ENCODE measurements around the gene EDAR. TPM values are rescaled to one million over a fixed set of nuclear protein-coding genes. Genes with fewer than 3 reads are reported as not detected.

EDAR gene
- total RNA-seq, 1 donor from 2014 or later: not detected

- intact Hi-C loops (cut with micrococcal nuclease): no loop called here
These were observed 120.1 kb downstream of the EDAR start for GRCh38 chr2:108868911-108869310.

- intact Hi-C loops (cut with micrococcal nuclease): no loop called here
These were observed 123.0 kb downstream of the EDAR start for GRCh38 chr2:108866041-108866440.

DNA sequence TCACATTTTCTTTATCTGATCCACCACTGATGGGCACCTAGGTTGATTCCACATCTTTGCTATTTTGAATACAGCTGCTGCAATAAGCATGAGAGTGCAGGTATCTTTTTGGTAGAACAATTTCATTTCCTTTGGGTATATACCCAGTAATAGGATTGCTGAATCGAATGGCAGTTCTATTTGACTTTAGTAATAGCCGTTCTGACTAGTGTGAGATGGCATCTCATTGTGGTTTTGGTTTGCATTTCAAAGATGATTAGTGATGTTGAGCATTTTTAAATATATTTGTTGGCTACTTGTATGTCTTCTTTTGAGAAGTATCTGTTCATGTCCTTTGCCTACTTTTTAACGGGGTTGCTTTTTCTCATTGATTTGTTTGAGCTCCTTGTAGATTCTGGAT is 130.1 kb downstream of the EDAR start:
- intact Hi-C loops (cut with micrococcal nuclease): no loop called here

GRCh38 chr2:108855194-108855593 is 133.8 kb downstream of the EDAR start:
- intact Hi-C loops (cut with micrococcal nuclease): no loop called here

DNA sequence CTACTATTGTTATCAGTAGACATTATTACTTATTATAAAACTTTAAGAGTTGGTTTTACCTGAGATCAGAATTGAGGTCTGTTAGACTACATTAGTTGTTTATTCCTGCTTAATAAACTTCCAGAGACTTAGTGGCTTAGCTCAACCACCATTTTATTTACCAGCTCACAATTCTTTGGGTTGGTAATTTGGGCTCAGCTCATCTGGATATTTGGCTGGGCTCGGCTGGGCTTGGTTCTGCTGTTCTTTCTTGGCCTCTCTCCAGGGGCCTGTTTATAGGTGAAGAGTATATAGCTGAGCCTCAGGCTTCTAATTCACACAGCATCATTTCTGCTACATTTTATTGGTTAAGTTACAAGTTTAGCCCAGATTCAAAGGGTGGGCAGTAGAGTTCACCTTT is 134.5 kb downstream of the EDAR start:
- intact Hi-C loops (cut with micrococcal nuclease): no loop called here

GRCh38 chr2:108853421-108853820 is 135.6 kb downstream of the EDAR start:
- intact Hi-C loops (cut with micrococcal nuclease): no loop called here

GRCh38 chr2:108852375-108852774 is 136.6 kb downstream of the EDAR start:
- intact Hi-C loops (cut with micrococcal nuclease): no loop called here

DNA sequence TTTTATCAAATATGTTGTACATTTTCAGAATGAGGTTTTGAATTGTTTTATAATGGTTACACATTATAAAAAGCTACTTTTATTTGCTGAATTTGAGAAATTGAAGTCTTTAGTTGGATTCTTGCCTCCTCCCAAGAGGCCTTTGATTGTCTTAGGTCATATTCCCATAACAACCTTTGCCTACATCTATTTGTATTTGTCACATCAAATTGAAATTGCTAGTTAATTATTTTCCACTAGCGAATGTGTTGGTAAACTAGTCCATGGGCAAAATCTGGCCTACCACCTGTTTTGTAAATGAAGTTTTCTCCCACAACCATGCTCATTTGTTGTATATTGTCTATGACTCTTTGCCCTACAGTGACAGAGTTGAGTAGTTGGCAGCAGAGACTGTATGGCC is 142.0 kb downstream of the EDAR start:
- intact Hi-C loops (cut with micrococcal nuclease): no loop called here

DNA sequence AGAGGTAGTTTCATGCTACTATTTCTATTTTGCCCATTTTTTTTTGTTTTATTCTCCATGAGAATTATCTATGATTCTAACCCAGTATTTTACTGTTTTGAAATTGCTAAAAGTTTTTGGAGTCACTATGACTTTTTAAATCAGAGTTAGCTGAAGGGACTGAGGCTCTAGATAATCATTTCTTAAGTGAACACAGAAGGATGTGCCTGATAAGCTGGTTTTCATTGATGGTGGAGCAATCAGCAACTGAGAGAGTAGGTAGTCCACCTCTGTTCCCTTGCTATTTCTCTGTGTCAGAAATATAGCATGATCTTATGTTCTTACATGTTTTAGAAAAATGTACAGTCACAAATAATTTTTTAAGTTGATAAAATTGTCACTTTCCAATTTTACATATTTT is 143.1 kb downstream of the EDAR start:
- intact Hi-C loops (cut with micrococcal nuclease): no loop called here

Other genes with a start within 250 kb of the EDAR start
- gene CCDC138, start 202.4 kb downstream of the EDAR start, total RNA-seq: 10.9 and 11.1 TPM in 2 replicates
- gene SH3RF3, start 140.0 kb upstream of the EDAR start, total RNA-seq: 0.23 TPM in 2 replicates

Measured in T-helper 2 cell treated with Interferon-gamma antibody and Interleukin-4, amounts not matched to agents 100 ng/mL and 5 ng/mL, for 36 hours (primary cell).